H1 (cell line): ENCODE measurements around the gene VSTM2L.

Source experiments
- MAFK ChIP-seq: IDR thresholded peaks from 2 replicates; pipeline ENCODE4 v1.6.1; 2012; ENCODE audit warnings: low read depth, mild to moderate bottlenecking, improper control_type of control experiment, low read length
- SUZ12 ChIP-seq: fragments of 200-600 bp; sonication (generic); IDR thresholded peaks from 2 replicates; pipeline ENCODE4 v1.6.1; 2012; ENCODE audit warnings: mild to moderate bottlenecking, inconsistent platforms, low read length, moderate library complexity, mixed read lengths
- TF ChIP-seq, protein P1 (sequence below), 3 experiments: IDR thresholded peaks; 1 replicate in 2 of 3; 2 replicates in 1 of 3; pipeline versions ENCODE4 v1.5.1 to v1.6.1; 2011; ENCODE audit warnings: low read length in 3 of 3, mild to moderate bottlenecking in 3 of 3, inconsistent platforms in 2 of 3, low read depth in 1 of 3, moderate library complexity in 1 of 3; ENCODE audit not compliant: insufficient read depth in 1 of 3; ENCODE audit errors: control extremely low read depth in 1 of 3

- TF ChIP-seq, protein P1, sequence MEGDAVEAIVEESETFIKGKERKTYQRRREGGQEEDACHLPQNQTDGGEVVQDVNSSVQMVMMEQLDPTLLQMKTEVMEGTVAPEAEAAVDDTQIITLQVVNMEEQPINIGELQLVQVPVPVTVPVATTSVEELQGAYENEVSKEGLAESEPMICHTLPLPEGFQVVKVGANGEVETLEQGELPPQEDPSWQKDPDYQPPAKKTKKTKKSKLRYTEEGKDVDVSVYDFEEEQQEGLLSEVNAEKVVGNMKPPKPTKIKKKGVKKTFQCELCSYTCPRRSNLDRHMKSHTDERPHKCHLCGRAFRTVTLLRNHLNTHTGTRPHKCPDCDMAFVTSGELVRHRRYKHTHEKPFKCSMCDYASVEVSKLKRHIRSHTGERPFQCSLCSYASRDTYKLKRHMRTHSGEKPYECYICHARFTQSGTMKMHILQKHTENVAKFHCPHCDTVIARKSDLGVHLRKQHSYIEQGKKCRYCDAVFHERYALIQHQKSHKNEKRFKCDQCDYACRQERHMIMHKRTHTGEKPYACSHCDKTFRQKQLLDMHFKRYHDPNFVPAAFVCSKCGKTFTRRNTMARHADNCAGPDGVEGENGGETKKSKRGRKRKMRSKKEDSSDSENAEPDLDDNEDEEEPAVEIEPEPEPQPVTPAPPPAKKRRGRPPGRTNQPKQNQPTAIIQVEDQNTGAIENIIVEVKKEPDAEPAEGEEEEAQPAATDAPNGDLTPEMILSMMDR (IDR thresholded peaks at IDR 0.05; ENCODE audit: control extremely low read depth in 1 of 3, insufficient read depth in 1 of 3, low read depth in 1 of 3, low read length in 3 of 3): peak in 1 of 3 experiments; percentile 5; a peak in 1 of 4 replicates
- TF ChIP-seq MAFK (no peak), SUZ12 (no peak)
Observed at GRCh38 chr20:37979021-37979985, 76.4 kb downstream of the VSTM2L start.
